Hepatocyte (in vitro differentiated cells): ENCODE measurements around the gene PLXND1. TPM values are rescaled to one million over a fixed set of nuclear protein-coding genes. Genes with fewer than 3 reads are reported as not detected.

Source experiments
- DNase-seq: peaks from one replicate; pipeline ENCODE4 v3.0.0-alpha.2; 2016; ENCODE audit warnings: low spot score
- H2AFZ ChIP-seq: fragments of 200-600 bp; sonication (generic); 2 replicates; pipeline ENCODE4 v1.6.0; 2016; ENCODE audit warnings: antibody characterized with exemption, mild to moderate bottlenecking
- H3K27ac ChIP-seq: fragments of 200-600 bp; sonication (generic); 2 replicates; pipeline ENCODE4 v1.5.1; 2016; ENCODE audit warnings: mild to moderate bottlenecking
- H3K27me3 ChIP-seq: fragments of 200-600 bp; sonication (generic); 2 replicates; pipeline ENCODE4 v1.6.1; 2016
- H3K36me3 ChIP-seq: fragments of 200-600 bp; sonication (generic); replicated peaks from 2 replicates; pipeline ENCODE4 v1.5.1; 2016; ENCODE audit warnings: low read depth; ENCODE audit not compliant: insufficient read depth
- H3K4me1 ChIP-seq: fragments of 200-600 bp; sonication (generic); 2 replicates; pipeline ENCODE4 v1.5.1; 2016; ENCODE audit warnings: mild to moderate bottlenecking, moderate library complexity; ENCODE audit not compliant: insufficient read depth
- H3K4me2 ChIP-seq: fragments of 200-600 bp; sonication (generic); 2 replicates; pipeline ENCODE4 v1.6.0; 2016
- H3K4me3 ChIP-seq: fragments of 200-600 bp; sonication (generic); 2 replicates; pipeline ENCODE4 v1.5.1; 2016; ENCODE audit warnings: mild to moderate bottlenecking
- H3K79me2 ChIP-seq: fragments of 200-600 bp; sonication (generic); 2 replicates; pipeline ENCODE4 v1.6.0; 2017; ENCODE audit warnings: mild to moderate bottlenecking
- H3K9me2 ChIP-seq: fragments of 200-600 bp; sonication (generic); replicated peaks from 2 replicates; pipeline ENCODE4 v1.6.0; 2017; ENCODE audit warnings: mild to moderate bottlenecking; ENCODE audit not compliant: insufficient read depth
- H3K9me3 ChIP-seq: fragments of 200-600 bp; sonication (generic); 2 replicates; pipeline ENCODE4 v1.5.1; 2016; ENCODE audit warnings: low read depth, mild to moderate bottlenecking
- H4K20me1 ChIP-seq: fragments of 200-600 bp; sonication (generic); 2 replicates; pipeline ENCODE4 v1.6.0; 2016; ENCODE audit warnings: mild to moderate bottlenecking; ENCODE audit not compliant: insufficient read depth, poor library complexity, severe bottlenecking
- CTCF ChIP-seq: fragments of 200-600 bp; sonication (generic); IDR thresholded peaks from 2 replicates; pipeline ENCODE4 v1.5.1; 2016; ENCODE audit warnings: antibody characterized with exemption, mild to moderate bottlenecking; ENCODE audit not compliant: poor library complexity
- EZH2 ChIP-seq: fragments of 200-600 bp; sonication (generic); IDR thresholded peaks from 2 replicates; pipeline ENCODE4 v1.6.1; 2016; ENCODE audit warnings: antibody characterized with exemption, mild to moderate bottlenecking, borderline replicate concordance
- EZH2phosphoT487 ChIP-seq: fragments of 200-600 bp; sonication (generic); IDR thresholded peaks from one replicate; pipeline ENCODE4 v1.6.1; 2018; ENCODE audit warnings: antibody characterized with exemption, mild to moderate bottlenecking, low read depth, moderate library complexity; ENCODE audit not compliant: unreplicated experiment, severe bottlenecking
- WGBS: methylation state at CpG from one replicate; pipeline ENCODE4 v1.1.6; 2016; ENCODE audit warnings: low lambda C conversion rate; ENCODE audit errors: missing lambda C conversion rate; 5-methylcytosine and 5-hydroxymethylcytosine counted together
- polyA plus RNA-seq: library from polyadenylated mRNA; unstranded; fragments of >200 nt; fragmentation: Nextera tagmentation; extraction: Ambion mirVana; gene quantifications from 2 replicates; pipeline ENCODE4 v1.2.1, GENCODE V29; 2016
- total RNA-seq: library from RNA; depleted of rRNA; stranded (reverse); fragments of >200 nt; gene quantifications from 2 replicates; pipeline ENCODE4 v1.2.3, GENCODE V29; 2014

PLXND1 gene
- total and polyA plus RNA-seq, 2 experiments from 2014 or later: 36.3 to 45.3 TPM

- no peak for DNase-seq
- H3K79me2 ChIP-seq: no peaks in the 10 kb centered on the region
- no peak overlapping the region for H3K27ac ChIP-seq
- no peak overlapping the region for H2AFZ ChIP-seq
- no peak for TF ChIP-seq EZH2
- TF ChIP-seq EZH2phosphoT487: no peak
- no peaks in the 10 kb centered on the region for H3K9me3 ChIP-seq
- 82% methylated on average over 15 of the region's 15 CpGs for WGBS
- H4K20me1 ChIP-seq: no peaks in the 10 kb centered on the region
- no peak overlapping the region for H3K4me3 ChIP-seq
- H3K36me3 ChIP-seq: no peaks in the 10 kb centered on the region
- H3K4me1 ChIP-seq: peaks cover 32% of the 10 kb centered on the region
- H3K27me3 ChIP-seq: no peaks in the 10 kb centered on the region
- no peaks in the 10 kb centered on the region for H3K9me2 ChIP-seq
- H3K4me2 ChIP-seq: no peak overlapping the region
Observed at GRCh38 chr3:129553719-129554118, 52.8 kb downstream of the PLXND1 start.

DNA sequence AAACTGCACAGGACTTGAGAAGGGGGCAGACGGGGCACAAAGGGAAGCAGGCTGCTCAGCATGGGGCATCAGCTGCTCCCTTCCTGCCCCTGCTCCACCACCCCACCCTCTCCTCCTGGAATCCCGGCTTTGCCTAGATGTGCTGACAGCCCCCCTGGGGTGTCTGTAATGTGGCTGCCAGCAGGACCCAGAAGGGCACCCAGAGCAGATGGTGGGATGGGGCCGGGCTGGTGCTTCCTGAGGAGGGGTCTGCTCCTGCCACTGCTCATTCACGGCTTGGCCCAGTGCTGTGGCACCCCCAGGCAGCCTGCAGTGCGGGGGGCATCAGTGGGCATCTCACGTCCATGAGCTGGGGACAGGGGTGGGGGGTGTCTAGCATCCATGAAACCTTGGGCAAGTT is 53.3 kb downstream of the PLXND1 start:
- H3K9me2 ChIP-seq: no peaks in the 10 kb centered on the region
- H4K20me1 ChIP-seq: no peaks in the 10 kb centered on the region
- no peak for DNase-seq
- H3K27me3 ChIP-seq: no peaks in the 10 kb centered on the region
- no peak overlapping the region for H3K27ac ChIP-seq
- no peaks in the 10 kb centered on the region for H3K79me2 ChIP-seq
- H3K36me3 ChIP-seq: no peaks in the 10 kb centered on the region
- WGBS: 81% methylated on average over 5 of the region's 6 CpGs
- H3K4me1 ChIP-seq: peaks cover 26% of the 10 kb centered on the region
- H3K4me2 ChIP-seq: no peak overlapping the region
- H3K4me3 ChIP-seq: no peak overlapping the region
- no peaks in the 10 kb centered on the region for H3K9me3 ChIP-seq
- TF ChIP-seq EZH2phosphoT487: no peak
- TF ChIP-seq EZH2: no peak
- TF ChIP-seq CTCF: no peak
- H2AFZ ChIP-seq: no peak overlapping the region

GRCh38 chr3:129552287-129553050 is 54.0 kb downstream of the PLXND1 start:
- DNase-seq: no peak
- Histone ChIP-seq H3K27ac (no peak overlapping the region), H4K20me1 (no peaks in the 10 kb centered on the region), H2AFZ (no peak overlapping the region), H3K79me2 (no peaks in the 10 kb centered on the region), H3K9me3 (no peaks in the 10 kb centered on the region), H3K4me1 (peaks cover 21% of the 10 kb centered on the region), H3K36me3 (no peaks in the 10 kb centered on the region), H3K4me2 (no peak overlapping the region), H3K27me3 (no peaks in the 10 kb centered on the region), H3K9me2 (no peaks in the 10 kb centered on the region), H3K4me3 (no peak overlapping the region)
- TF ChIP-seq EZH2phosphoT487 (no peak), EZH2 (no peak), CTCF (no peak)
- WGBS: 80% methylated on average over 10 of the region's 10 CpGs

DNA sequence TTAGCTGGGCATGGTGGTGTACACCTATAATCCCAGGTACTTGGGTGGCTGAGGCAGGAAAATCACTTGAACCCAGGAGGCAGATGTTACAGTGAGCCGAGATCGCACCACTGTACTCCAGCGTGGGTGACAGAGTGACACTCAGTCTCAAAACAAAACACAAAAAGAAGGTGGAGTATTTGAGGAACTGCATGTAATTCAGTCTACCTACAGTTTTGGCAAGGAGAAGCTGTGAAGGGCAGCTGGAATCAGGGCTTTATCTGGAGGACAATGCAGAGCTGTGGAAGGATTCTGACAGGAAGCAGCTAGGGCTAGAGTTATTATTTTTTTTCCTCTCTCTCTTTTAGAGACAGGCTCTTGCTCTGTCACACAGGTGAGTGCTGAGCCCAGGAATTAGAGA is 56.7 kb downstream of the PLXND1 start:
- Histone ChIP-seq H3K4me1 (peaks cover 8% of the 10 kb centered on the region), H3K4me2 (no peak overlapping the region), H3K27me3 (no peaks in the 10 kb centered on the region), H2AFZ (no peak overlapping the region), H3K9me2 (no peaks in the 10 kb centered on the region), H4K20me1 (no peaks in the 10 kb centered on the region), H3K79me2 (no peaks in the 10 kb centered on the region), H3K4me3 (no peak overlapping the region), H3K27ac (no peak overlapping the region), H3K36me3 (no peaks in the 10 kb centered on the region), H3K9me3 (no peaks in the 10 kb centered on the region)
- DNase-seq: no peak
- 88% methylated on average over 3 of the region's 3 CpGs for WGBS
- TF ChIP-seq EZH2phosphoT487 (no peak), CTCF (no peak), EZH2 (no peak)
